OCI-LY7 (cell line): ENCODE results near the gene WWOX.

ENCODE experiments used
- EZH2phosphoT487 ChIP-seq: fragments of 200-600 bp; sonication (generic); IDR thresholded peaks from 2 replicates; pipeline ENCODE4 v1.6.1; 2018; ENCODE audit warnings: low read depth, borderline replicate concordance, mild to moderate bottlenecking, mixed run types, antibody characterized with exemption, low read length, moderate library complexity, mixed read lengths
- TF ChIP-seq, protein P1 (sequence below): fragments of 200-600 bp; sonication (generic); conservative IDR thresholded peaks from 2 replicates; pipeline ENCODE4 v1.5.1; 2014; ENCODE audit warnings: mild to moderate bottlenecking, antibody characterized with exemption, low read length, moderate library complexity, mixed read lengths

DNA sequence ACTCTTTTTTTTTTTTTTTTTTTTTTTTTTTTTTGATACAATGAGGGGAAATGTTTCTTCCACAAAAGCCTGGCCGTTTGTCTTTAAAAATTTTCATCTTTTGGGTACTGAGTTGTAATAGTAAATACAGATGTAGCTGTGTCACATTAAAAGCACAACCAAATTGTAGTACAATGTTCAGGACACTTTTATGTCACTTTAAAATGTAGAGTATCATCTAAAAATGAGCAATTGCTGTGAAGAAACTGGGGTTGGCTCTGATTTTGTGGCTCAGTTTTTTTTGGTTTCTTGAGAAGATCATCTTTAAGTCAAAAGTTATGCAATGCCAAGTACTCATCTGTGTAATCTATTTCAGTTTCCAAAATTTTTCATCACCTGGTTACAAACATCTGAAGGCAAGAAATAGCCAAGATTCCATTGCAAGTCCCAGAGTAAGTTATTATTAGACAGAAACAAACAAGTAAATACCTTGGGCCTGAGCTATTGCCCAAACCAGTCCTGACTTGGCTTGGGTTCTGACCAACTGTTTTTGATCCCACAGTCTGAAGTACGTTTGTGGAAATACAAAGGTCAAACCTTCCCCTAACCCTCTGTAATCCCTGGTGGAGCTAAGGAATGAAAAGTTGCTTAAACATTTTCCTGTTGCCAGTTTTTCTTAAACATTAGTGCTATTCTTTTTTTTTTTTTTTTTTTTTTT lies 717.2 kb downstream of the WWOX start:
- TF ChIP-seq, protein P1, sequence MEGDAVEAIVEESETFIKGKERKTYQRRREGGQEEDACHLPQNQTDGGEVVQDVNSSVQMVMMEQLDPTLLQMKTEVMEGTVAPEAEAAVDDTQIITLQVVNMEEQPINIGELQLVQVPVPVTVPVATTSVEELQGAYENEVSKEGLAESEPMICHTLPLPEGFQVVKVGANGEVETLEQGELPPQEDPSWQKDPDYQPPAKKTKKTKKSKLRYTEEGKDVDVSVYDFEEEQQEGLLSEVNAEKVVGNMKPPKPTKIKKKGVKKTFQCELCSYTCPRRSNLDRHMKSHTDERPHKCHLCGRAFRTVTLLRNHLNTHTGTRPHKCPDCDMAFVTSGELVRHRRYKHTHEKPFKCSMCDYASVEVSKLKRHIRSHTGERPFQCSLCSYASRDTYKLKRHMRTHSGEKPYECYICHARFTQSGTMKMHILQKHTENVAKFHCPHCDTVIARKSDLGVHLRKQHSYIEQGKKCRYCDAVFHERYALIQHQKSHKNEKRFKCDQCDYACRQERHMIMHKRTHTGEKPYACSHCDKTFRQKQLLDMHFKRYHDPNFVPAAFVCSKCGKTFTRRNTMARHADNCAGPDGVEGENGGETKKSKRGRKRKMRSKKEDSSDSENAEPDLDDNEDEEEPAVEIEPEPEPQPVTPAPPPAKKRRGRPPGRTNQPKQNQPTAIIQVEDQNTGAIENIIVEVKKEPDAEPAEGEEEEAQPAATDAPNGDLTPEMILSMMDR: no peak
- no peak for TF ChIP-seq EZH2phosphoT487
